Body of pancreas (tissue), 4 donors: ENCODE measurements around the gene LAIR1. TPM values are rescaled to one million over a fixed set of nuclear protein-coding genes. Genes with fewer than 3 reads are reported as not detected.
"Not testable (repeated sequence)": the region's sequence is repeated elsewhere in the genome, so short reads cannot be mapped to it uniquely, and the experiment has no call there.

Experiments used
- ATAC-seq: fragments of 150-250 bp; one replicate; pipeline ENCODE4 v1.9.1; 2016
- DNase-seq, 4 donors: peaks; one replicate each; pipeline ENCODE4 v3.0.0-alpha.2; 2019
- H3K27ac ChIP-seq, 4 donors: fragments of 200-600 bp; sonication (generic); 1 replicate in 3 of 4; 2 replicates in 1 of 4; pipeline versions ENCODE4 v1.5.1 to v1.6.1; 2016 to 2019; ENCODE audit warnings: mild to moderate bottlenecking in 1 of 4, mixed read lengths in 1 of 4, moderate library complexity in 1 of 4
- H3K27me3 ChIP-seq, 2 donors: fragments of 200-600 bp; sonication (generic); one replicate each; pipeline ENCODE4 v1.6.0; 2016; ENCODE audit warnings: mild to moderate bottlenecking in 1 of 2
- H3K36me3 ChIP-seq, 2 donors: fragments of 200-600 bp; sonication (generic); replicated peaks in 1 of 2; 2 replicates each; pipeline ENCODE4 v1.5.1; 2016; ENCODE audit warnings: low read depth in 2 of 2; ENCODE audit not compliant: insufficient read depth in 1 of 2
- H3K4me1 ChIP-seq: fragments of 200-600 bp; sonication (generic); one replicate; pipeline ENCODE4 v1.6.0; 2016
- H3K4me3 ChIP-seq, 2 donors: fragments of 200-600 bp; sonication (generic); 1 replicate in 1 of 2; 2 replicates in 1 of 2; pipeline ENCODE4 v1.5.1; 2016 to 2019
- H3K9me3 ChIP-seq, 3 donors: fragments of 200-600 bp; sonication (generic); 1 replicate in 2 of 3; 2 replicates in 1 of 3; pipeline ENCODE4 v1.5.1; 2016
- CTCF ChIP-seq, 7 experiments: fragments of 450-650 bp in 4 of 7; fragments of 200-600 bp in 3 of 7; sonication (generic) in 3 of 7; IDR thresholded peaks; one replicate each; pipeline ENCODE4 v1.5.1; 2016 to 2019; ENCODE audit warnings: antibody characterized with exemption in 7 of 7
- POLR2A ChIP-seq, 3 donors: fragments of 450-650 bp; IDR thresholded peaks; one replicate each; pipeline ENCODE4 v1.6.1; 2016; ENCODE audit warnings: antibody characterized with exemption in 3 of 3, mild to moderate bottlenecking in 2 of 3
- WGBS, 2 donors: methylation state at CpG; one replicate each; pipeline ENCODE4 v1.1.5; 2017; 5-methylcytosine and 5-hydroxymethylcytosine counted together
- intact Hi-C: fragments of 100-400 bp; cut with DNase I; formaldehyde crosslinking; loops from one replicate; pipeline ENCODE4 v1.15.1; 2023
- total RNA-seq, 2 donors: library from RNA; depleted of rRNA; stranded (reverse); fragments of >200 nt; gene quantifications; one replicate each; pipeline ENCODE4 v1.1.0, GENCODE V29; 2016

Gene LAIR1
- total RNA-seq, 2 donors from 2014 or later, result 2.9 to 35.6 TPM

DNA sequence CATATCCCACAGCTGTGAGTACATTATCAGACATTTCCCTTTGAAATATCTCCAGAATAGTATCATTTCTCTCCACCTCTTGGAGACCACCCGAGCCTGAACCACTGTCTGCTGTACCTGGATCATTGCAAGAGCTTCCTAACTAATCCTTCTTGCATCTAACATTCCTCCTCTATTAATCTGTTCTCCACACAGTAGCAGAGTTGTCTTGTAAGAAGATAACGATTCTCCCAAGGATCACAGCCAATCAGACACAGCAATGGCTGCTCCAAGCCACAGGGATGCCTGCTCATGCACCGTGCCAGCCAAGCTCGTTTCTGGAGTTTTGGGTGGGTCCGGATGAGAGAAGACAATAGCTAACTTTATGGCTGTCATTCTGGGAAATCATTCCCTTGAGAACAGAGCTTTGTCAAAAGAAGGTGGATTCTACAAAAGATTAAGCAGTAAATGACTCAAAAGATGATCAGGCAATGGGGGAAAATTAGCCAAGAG lies 14.5 kb upstream of the LAIR1 start:
- no peak for ATAC-seq
- H3K27me3 ChIP-seq, result no peaks in the 10 kb centered on the region
- no peak overlapping the region for H3K27ac ChIP-seq
- no peaks in the 10 kb centered on the region for H3K4me1 ChIP-seq
- intact Hi-C loops, result no loop called here
- H3K4me3 ChIP-seq, result no peak overlapping the region
- TF ChIP-seq CTCF (IDR thresholded peaks at IDR 0.05) (no peak), POLR2A (IDR thresholded peaks at IDR 0.05) (no peak)
- WGBS, 2 donors, result 31 to 46% methylated on average over 5 of the region's 5 CpGs
- H3K36me3 ChIP-seq, result no peaks in the 10 kb centered on the region
- DNase-seq, result no peak
- H3K9me3 ChIP-seq, result no peaks in the 10 kb centered on the region

DNA sequence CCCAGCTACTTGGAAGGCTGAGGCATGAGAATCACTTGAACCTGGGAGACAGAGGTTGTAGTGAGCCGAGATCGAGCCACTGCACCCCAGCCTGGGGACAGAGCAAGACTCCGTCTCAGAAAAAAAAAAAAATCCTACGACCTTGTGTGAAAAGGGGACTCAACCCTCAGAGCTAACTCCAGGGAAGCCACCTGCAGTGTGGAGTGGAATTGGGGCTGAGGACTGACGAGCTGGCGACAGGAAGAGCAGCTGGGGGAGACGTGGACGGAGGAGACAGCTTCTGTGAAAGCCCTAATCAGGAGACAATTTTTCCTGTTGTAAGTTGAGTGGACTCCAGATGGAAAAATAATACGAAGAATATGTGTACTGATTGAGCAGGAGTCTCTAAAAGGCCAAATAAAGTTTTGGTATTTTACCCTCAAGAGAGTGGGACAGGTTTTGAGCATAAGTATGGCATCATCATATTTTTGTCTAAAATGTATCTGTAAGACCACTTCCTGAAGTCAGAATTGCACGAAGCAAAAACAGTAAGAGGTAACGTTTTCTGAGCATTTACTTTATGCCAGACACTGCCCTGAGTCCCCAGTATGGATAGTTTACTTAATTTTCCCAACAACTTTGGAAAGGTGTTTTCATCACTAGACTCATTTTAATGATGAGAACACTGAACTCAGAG lies 12.0 kb upstream of the LAIR1 start:
- TF ChIP-seq POLR2A (IDR thresholded peaks at IDR 0.05) (no peak), CTCF (IDR thresholded peaks at IDR 0.05) (no peak)
- Histone ChIP-seq H3K9me3 (no peaks in the 10 kb centered on the region), H3K36me3 (no peaks in the 10 kb centered on the region), H3K27me3 (no peaks in the 10 kb centered on the region), H3K27ac (no peak overlapping the region), H3K4me3 (no peak overlapping the region), H3K4me1 (no peaks in the 10 kb centered on the region)
- no peak for ATAC-seq
- no peak for DNase-seq
- intact Hi-C loops, result no loop called here
- WGBS, 2 donors, result 51 to 55% methylated on average over 11 of the region's 11 CpGs

DNA sequence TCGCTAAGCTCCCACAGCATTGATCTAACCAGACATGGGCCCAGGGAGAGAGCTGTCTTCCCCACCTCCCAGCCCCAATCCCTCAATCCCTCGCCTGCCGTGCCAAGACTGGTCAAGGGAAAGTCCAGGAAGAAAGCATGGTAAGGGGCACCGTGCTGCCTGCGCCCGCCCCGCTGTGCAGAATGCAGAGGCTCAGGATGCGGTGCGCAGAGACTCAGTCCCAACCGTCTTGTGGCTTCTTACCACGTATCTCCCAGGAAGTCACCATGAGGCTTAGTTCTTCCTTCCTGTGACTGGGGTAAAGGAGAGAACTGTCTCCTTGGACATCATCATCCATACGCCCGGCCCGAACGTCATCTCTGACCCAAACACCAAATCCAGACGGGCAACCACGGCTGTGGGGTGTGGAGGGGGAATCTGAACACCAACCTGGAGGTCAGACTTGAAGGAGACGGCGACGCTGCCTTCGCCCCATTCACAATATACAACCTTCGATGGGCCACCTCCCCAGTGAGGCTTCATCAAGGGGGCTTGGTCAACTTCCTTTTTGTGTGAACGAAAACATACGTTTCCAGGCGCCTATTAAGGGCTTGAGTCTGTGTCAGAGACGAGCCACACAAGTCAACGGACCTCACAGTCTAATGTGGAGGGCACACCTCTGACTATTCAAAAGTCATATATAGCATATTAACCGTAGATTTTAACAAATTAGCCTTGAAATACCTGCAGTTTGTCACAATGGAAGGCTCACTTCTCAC lies 10.6 kb upstream of the LAIR1 start:
- WGBS, 2 donors, result 62 to 71% methylated on average over 22 to 25 of the region's 28 CpGs
- H3K9me3 ChIP-seq, ATAC-seq, H3K27me3 ChIP-seq, DNase-seq, H3K4me3 ChIP-seq, H3K36me3 ChIP-seq, intact Hi-C loops, H3K4me1 ChIP-seq: not testable (repeated sequence)
- H3K27ac ChIP-seq, result peak overlapping the region in 1 of 4 donors; percentile 56

DNA sequence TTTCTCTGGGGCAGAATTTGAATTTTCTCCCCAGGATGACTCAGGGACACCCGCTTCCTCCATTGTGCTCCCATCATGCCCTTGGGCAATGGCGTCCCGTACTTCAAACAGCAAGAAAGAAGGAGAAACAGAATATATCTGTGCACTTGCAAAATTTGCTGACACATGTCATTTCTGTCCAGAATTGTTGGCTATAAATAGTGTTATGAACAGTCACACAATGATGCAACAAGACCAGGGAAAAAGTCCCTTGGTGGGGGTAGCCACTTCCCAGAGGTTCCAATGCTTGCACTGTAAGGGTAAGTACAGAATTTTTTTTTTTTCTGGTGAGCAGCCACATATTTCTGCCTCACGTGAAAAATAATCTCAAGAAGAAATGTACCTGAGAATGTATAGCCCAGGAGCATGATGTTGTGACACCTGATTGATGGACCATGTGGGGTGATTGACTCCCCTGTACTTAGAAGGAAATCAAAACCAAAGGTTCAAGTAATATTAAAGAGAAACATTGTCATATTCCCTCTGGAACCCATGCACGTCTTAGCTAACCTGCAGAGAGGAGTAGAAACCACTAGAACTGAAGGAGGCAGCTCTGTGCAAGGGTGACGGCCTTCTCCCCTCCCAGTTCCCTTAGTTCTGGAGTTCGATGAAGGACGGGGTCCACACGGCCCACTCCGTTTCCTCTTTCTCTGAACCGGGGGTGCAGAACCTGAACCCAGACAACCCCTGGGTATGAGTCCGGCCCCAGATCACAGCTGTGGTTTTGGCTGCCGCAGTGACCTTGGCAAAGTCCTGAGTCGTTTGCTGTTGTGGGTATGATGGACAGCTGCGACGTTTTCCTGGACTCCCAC lies 9.3 kb upstream of the LAIR1 start:
- Histone ChIP-seq H3K27me3 (no peaks in the 10 kb centered on the region), H3K36me3 (no peaks in the 10 kb centered on the region), H3K9me3 (no peaks in the 10 kb centered on the region), H3K4me1 (no peaks in the 10 kb centered on the region), H3K4me3 (no peak overlapping the region), H3K27ac (peak overlapping the region in 1 of 4 donors; percentile 65)
- DNase-seq (peak in 1 of 4 donors; percentile 70), ATAC-seq (no peak)
- intact Hi-C loops, result no loop called here
- TF ChIP-seq CTCF (IDR thresholded peaks at IDR 0.05) (no peak), POLR2A (IDR thresholded peaks at IDR 0.05) (no peak)
- 34 to 51% methylated on average over 16 of the region's 16 CpGs for WGBS, 2 donors

DNA sequence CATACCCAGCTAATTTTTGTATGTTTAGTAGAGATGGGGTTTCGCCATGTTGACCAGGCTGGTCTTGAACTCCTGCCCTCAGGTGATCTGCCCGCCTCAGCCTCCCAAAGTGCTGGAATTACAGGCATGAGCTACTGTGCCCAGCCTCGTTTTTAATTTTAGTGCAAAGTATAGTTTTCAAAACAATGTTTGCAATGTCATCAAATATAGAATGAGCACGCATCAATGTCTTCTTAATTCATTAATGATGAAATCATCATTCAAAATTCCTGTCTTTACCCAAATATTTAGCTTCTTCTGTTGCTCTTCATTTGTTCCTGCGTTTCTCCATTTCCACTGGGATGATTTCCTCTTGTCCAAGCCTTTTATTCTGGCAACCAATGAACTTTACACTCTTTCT lies 6.7 kb upstream of the LAIR1 start:
- DNase-seq, H3K27me3 ChIP-seq, H3K4me3 ChIP-seq, H3K9me3 ChIP-seq, intact Hi-C loops, H3K36me3 ChIP-seq, H3K4me1 ChIP-seq, ATAC-seq: not testable (repeated sequence)
- peak overlapping the region in 1 of 4 donors; percentile 66 for H3K27ac ChIP-seq
- 48 to 72% methylated on average over 5 of the region's 5 CpGs for WGBS, 2 donors

DNA sequence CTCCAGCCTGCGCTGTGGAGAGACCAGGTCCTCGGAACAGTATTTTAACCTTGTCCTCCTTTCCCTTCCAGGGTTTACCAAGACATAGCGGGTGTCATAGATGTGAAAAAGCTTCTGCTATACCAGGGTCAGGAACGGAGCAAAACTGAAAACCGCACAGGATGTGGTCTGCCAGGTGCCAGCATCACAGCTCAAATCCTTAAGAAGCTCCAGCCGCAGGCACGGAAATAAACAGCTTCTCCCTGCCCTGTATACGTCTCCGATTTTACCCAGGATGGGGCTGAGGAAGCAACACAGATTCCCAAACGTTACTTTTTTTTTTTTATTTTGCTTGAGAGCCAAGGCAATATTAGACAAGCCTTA lies 5.7 kb upstream of the LAIR1 start:
- H3K4me3 ChIP-seq, ATAC-seq, H3K9me3 ChIP-seq, H3K36me3 ChIP-seq, intact Hi-C loops, H3K4me1 ChIP-seq, H3K27me3 ChIP-seq, DNase-seq: not testable (repeated sequence)
- 45 to 53% methylated on average over 7 of the region's 10 CpGs for WGBS, 2 donors
- H3K27ac ChIP-seq, result peak overlapping the region in 1 of 4 donors; percentile 25

DNA sequence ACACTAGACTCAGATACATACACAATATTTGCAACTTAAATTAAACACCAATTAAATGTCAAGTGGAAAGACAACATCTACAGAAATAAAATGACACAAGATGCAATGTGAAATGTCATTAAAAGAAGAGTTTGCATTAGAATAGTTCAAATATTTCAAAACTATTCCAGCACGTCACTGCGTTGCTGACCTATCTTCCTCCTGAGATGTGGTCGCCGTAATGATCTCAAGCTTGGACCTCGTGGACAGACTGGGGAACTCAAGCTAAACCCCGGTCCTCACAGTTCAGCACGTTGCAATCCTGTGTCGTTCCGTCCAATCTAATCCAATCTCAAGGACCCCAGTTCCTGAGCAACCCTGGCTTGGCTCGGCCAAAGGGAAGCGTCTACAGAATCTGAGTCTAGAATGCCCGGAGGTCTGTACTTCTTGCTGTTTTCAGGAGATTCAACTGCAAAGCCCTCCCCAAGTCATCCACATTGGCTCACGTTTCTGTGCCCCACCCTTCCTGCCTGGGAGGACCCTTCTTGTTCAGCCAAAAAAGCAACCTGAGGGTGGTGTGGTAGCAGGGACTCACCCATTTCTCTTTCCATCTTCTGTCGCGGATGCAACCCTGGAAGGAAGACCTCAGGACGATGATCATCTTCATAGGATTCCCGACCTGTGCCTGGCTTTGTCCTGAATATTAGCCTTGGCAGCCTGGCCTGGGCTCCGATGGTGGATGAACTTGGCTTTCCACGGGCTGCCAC lies 5.1 kb upstream of the LAIR1 start:
- H3K27ac ChIP-seq, result peak overlapping the region in 1 of 4 donors; percentile 58
- H3K4me3 ChIP-seq, H3K4me1 ChIP-seq, DNase-seq, H3K36me3 ChIP-seq, H3K27me3 ChIP-seq, ATAC-seq, intact Hi-C loops, H3K9me3 ChIP-seq: not testable (repeated sequence)
- WGBS, 2 donors, result 42 to 48% methylated on average over 12 to 14 of the region's 19 CpGs
